Right lobe of liver (tissue), 4 donors: ENCODE measurements around the gene SORL1.

Experiments
- CTCF ChIP-seq, 4 donors: fragments of 200-600 bp in 3 of 4; fragments of 450-650 bp in 1 of 4; IDR thresholded peaks; one replicate each; pipeline versions ENCODE4 v1.5.1 to v1.8.0; 2016 to 2022; ENCODE audit warnings: antibody characterized with exemption in 4 of 4, mild to moderate bottlenecking in 2 of 4
- POLR2A ChIP-seq: fragments of 450-650 bp; IDR thresholded peaks from one replicate; pipeline ENCODE4 v1.6.1; 2017; ENCODE audit warnings: antibody characterized with exemption, mild to moderate bottlenecking
- donor health status: DM: no; HTN: no; CAD: no.
- donor health status: DM: no; HTN: no; CAD: no.
- donor health status: DM: no; HTN: yes; CAD: no.

GRCh38 chr11:121458551-121458950 lies 6.4 kb downstream of the SORL1 start:
- TF ChIP-seq CTCF (IDR thresholded peaks at IDR 0.05) (no peak), POLR2A (no peak)
